ENCODE results near the gene TRAPPC3L. TPM values are rescaled to one million over a fixed set of nuclear protein-coding genes. Genes with fewer than 3 reads are reported as not detected.

TRAPPC3L gene
- total RNA-seq, result 0.17 TPM in 1 of 2 replicates, not detected in the other

DNA sequence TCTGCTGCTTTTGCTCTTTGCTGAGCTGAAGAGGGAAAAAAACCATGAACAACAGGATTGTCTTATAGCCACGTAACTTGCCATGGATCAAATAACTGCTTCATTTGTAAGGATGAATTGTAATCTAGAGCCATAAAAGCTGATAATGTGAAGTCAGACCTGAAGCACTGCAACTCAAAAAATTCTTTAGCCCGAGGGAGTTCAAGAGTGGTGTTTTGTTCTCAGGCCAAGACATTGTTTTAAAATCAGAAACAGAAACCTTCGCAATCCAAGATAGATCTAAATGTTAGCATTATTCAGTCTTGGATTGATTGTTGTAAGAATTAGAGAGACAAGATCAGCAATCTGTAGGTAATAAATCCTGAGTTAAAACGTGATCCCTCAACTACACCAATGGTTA lies at the start of gene TRAPPC3L:
Gene TRAPPC3L, minus strand, starts transcription at position 34 of the 400 bp plus-strand sequence. CDS start 170 bp downstream, outside the sequence.
- no peak for DNase-seq

GRCh38 chr6:116595247-116595646 lies 49.8 kb upstream of the TRAPPC3L start:
- no peak for DNase-seq

DNA sequence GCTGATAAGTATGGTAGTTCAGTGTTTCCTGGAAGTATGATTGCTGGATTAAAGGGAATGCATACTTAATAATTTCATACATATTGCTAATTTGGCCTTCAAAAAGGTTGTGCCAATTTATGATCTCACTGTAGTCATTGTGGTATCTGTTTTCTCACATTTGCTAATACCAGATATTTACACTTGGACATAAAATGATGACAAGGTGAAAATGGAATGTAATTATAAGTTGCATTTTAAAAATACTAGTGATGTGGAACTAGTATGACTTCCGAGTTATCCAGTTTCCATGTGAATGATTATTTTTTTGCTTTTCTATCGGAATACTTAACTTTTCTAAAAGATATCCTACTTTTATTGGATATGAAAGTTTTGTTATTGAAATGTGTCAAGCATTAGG lies 41.3 kb upstream of the TRAPPC3L start:
- DNase-seq, result no peak

- DNase-seq, result no peak
Observed at GRCh38 chr6:116586276-116586675, 40.8 kb upstream of the TRAPPC3L start.

- no peak for DNase-seq
Observed at GRCh38 chr6:116580198-116580597, 34.7 kb upstream of the TRAPPC3L start.

DNA sequence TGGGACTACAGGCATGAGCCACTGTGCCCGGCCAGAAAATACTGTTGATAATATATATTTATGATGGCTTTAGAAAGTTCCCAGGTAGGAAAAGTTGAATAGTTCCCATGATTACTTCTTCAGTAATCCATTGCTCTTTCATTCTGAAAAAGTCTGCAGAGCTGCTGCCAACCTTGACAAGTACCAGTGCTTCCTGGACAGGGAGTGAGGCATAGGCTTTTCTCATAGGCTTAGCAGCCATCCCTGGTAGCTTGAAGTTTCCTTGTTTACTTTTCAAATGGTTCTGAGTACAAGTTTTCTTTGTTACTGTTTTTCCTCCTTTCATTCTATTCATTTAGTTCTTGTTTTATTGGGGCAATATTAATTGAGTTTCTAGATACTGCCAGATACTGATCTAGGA lies 33.7 kb upstream of the TRAPPC3L start:
- no peak for DNase-seq

DNA sequence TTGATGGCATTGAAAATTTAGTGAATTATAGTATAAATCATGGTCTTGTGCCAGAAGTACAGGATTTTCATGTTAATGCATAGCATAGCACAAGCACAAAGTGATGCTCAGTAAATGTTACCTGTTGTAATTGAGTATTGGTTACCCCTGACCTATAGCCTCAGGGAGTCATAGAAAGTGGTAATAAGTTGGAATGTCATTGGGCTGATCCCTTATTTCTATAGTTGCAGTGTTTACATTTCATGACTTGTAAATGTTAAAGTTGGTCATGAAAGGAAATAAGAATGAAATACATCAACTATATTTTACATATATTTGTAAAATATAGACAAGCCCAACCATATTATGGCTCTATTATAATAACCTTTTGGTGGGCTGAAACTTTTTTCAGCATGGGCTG lies 32.9 kb upstream of the TRAPPC3L start:
- DNase-seq, result no peak

- no peak for DNase-seq
Observed at GRCh38 chr6:116577486-116577885, 32.0 kb upstream of the TRAPPC3L start.

- no peak for DNase-seq
Observed at GRCh38 chr6:116575227-116575626, 29.7 kb upstream of the TRAPPC3L start.

GRCh38 chr6:116572162-116572561 lies 26.7 kb upstream of the TRAPPC3L start:
- DNase-seq, result peak; percentile 61

DNA sequence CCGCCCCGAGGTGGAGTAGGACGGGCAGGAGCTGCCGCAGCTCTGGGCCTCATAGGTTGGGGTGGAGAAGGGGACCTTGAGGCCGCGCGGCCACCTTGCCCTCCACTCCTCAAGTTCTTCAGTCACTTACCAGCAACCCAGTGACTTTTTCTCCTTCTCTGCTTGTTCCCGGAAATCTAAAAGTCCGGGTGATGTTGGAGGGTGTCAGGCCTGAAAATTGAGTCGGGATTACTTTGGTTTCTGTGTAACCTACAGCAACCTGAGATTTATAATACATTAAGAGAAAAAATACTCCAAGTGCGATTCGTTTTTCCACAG lies 26.2 kb upstream of the TRAPPC3L start:
- DNase-seq, result no peak

DNA sequence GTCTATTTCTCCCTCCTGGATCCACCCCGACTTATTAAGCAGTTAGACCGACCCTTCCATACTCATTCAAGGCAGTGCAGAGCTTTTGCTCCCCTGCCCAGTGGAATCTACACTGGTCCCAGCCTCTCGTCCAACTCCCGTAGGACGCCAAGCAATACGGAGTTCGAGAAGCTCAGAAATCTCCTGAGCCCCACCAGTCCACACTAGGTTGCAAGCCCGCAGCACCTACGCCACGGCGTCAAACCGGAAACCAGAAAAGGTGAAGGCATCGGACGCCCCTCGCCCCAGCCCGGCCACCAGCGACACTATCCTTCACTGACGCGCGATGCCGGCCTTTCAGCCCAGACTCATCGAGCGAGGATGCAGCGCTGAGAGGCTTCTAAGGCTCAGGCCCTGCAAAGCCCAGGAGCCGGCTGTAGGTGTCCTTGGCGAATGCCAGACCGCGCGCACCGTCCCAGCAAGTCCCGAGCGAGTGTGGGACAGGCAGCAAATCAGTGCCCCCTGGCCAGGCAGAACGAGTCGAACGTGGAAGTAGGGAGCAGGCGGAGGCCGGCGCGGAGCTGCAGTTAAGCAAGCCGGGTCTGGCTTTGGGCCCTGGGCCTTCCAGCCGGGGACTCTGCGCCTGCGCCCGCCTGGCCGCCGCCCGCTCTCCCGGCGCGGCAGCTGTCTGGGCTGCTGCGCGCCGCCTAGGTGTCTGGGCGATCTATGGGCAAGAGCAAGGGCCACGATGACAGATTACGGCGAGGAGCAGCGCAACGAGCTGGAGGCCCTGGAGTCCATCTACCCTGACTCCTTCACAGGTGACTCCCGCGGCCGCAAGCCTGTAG lies 25.6 kb upstream of the TRAPPC3L start, which contains the start of gene RWDD1:
Gene RWDD1, plus strand, starts transcription at position 649 of the 827 bp plus-strand sequence. Its CDS starts 79 bp downstream, at position 728.
- peak; percentile 100 for DNase-seq

DNA sequence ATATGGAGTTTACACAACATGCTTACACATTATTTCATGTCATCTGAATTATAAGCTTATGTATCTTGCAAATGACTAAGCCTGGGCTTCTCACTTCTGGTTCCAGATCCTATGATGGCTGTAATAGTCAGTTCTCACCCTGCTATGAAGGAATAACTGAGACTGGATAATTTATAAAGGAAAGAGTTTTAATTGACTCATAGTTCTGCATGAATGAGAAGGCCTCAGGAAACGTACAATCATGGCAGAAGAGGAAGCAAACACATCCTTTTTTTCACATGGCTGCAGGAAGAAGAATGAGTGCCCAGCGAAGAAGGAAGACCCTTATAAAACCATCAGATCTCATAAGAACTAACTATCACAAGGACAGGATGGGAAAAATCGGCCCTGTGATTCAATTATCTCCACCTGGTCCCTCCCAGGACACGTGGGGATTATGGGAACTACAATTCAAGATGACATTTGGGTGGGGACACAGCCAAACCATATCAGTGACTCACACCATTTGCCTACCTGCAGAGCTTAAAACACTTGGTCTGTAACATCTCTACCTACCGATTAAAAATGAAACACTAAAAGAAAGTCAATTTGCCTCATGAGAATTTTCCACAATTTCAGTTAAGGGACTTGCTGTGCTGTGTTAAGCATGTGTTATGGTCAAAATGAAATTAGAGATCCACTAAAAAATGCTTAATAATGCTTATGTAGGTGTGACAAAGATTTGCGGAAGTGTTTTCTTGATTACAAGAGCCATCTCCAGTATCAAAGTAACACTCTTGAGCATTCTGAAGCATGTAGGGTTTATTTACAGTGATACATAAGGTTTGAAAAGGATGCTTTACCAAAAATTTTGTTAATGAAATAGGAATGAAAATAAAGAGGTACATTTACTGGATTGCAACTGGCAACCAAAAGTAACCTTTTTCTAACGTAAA lies 23.6 kb upstream of the TRAPPC3L start:
- DNase-seq, result peak; percentile 19

DNA sequence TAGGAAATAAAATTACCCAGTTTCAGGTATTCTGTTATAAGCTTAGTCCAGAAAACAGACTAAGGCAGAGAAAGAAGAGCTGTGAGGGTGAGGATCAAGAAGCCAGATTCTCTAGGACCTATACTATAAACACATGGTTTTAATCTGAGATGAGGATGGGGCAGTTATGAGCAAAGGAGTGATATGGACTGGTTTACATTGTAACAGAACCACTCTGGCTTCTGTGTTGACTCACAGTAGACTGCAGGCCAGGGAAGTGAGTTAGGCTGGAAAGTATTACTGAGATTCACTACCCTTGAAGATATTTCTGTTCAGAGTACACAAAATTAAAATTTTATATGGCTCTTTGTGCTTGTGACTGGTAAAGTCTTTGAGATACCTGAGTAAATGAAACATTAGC lies 22.6 kb upstream of the TRAPPC3L start:
- DNase-seq, result no peak

DNA sequence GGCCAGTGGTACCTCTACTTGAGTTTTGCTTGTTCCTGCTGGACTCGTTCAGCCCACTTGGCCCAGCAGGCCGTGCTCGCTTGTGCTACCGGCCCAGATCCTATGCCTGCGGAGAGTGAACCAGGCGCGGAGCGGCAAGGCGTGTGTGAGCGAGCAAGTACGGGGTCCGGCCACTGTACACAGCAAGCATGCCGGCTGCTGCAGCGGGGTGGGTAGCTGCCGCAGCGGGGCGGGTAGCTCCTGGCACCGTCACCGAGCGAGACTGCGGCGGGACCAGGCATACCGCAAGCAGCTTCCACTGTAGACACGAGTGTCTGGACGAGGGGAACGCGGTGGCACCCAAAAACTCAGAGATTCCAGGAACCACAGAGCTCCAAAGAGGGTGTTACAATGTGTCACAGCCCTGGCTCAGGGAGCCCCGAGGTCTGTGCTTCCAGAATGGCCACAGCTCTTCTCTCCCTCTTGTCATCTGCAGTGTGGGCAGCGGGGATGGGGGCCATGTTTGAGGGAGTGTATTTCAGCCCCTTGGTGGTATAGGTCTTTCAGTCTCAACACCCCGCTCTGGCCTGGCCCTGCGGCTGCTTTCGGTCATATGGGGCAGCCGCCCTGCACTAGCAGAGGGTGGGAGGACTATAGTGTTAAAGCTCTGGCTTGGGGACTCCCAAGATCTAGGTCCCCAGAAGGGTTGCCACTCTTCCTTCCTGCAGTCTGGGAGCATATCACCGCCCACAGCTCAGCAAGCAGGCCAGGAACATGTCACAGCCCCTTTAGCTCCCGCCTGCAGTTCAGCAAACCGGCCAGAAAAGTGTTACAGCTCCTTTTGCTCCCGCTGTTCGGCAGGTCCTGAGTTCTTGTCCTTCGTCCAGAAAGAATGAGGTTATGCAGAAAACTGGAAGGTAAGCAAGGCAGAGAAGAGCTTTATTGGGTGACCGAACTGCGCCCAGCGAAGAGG lies 19.7 kb upstream of the TRAPPC3L start:
- peak; percentile 37 for DNase-seq

GRCh38 chr6:116564311-116564710 lies 18.8 kb upstream of the TRAPPC3L start:
- DNase-seq, result no peak

DNA sequence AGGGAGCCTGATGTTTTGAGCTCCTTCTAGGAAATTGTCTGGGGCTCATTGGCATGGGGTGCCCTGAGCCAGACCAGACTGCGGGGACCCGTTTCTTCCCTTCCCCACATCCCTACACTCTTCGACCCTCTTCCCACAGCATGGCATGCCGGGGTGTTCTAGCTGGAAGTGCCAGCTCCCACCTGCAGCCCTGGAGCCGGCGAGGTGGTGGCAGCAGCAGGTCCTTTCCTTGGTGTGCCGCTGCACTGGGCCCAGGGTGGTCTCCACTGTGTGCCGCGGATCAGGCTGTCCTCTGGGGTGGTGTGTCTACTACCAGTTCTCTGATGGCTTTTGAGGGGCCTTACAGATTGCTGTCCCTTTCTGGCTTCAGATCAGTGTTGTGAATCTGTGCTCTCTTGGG lies 18.3 kb upstream of the TRAPPC3L start:
- no peak for DNase-seq

- DNase-seq, result peak; percentile 18
Observed at GRCh38 chr6:116562614-116563013, 17.1 kb upstream of the TRAPPC3L start.

DNA sequence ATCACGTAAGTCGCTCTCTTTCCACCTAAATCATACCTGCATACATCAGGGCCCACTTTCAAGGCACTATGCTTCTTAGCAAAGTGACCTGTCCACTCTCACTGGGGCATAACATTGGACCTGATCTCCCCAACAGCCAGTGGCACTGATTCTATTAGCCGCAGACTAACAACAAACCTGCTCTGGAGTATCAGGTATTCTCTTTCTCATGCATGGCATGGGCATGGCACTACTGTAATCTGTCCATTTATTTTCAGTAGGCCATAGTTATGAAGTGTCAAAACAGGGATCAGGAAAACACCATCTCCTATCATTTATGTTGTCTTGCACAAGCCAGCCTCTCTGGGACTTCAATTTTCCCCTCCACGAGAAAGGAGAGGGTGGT lies 16.5 kb upstream of the TRAPPC3L start:
- no peak for DNase-seq

DNA sequence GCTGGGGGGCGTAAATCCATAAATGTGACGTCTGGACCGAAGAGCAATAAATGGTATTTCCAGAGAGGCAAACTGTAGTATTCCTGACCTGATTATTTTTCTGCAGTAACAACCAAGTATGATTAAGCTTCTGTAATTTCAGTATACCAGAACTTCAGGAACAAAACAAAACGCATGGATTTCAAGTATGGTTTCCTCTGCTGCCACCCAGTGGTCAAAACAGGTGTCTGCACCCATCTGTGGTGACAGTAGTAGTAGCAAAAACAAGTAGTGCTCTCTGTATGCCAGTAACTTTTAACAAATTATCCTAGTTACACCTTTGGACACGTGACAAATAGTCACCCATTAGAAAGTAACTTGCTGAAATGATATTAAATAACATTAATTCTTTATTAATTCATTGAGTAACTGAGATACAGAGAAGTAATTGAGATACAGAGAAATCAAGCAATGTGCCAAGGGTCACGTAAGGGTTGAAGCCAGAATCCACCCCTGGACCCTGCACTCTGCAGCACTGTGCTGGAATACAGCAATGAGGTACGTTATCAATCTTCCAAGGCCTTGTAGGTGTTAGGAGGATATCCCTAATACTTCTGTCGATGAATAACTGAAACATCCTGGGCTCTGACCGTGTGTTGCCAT lies 16.0 kb upstream of the TRAPPC3L start:
- DNase-seq, result peak; percentile 84

DNA sequence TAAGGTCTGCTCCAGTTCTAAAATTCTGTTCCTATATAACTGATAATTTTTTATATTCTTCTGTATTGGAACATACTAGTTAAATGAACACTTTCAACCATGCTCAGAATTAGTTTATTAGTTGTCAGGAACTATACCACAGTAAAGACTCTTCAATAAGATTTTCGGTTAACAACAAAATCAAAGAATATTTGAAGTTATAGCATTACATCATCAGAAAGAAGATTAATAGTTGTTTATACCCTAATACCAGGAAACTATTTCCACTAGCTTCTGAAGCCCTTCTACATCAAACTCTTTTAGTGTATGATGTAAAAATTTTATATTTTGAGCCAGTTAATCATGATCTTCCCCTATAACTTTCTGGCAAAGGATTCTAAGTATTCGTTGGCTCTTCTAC lies 14.6 kb upstream of the TRAPPC3L start:
- DNase-seq, result no peak

DNA sequence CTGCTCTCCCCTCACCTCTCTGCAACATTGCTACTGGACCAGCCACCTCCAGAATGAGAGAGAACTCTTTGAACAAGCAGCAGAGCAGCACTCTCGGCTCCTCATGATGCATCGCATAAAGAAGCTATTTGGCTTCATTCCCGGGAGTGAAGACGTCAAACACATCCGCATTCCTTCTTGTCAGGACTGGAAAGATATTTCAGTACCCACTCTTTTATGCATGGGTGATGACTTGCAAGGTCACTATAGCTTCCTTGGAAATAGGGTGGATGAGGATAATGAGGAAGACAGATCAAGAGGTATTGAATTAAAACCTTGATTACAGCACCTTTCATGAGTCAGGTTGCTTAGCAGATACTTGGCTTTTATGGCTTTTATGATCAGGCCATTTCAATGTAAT lies 12.4 kb upstream of the TRAPPC3L start:
- peak; percentile 83 for DNase-seq
